Hepatocyte (in vitro differentiated cells): ENCODE data around the gene CDH1. TPM values are rescaled to one million over a fixed set of nuclear protein-coding genes. Genes with fewer than 3 reads are reported as not detected.

Experiments used
- DNase-seq: peaks from one replicate; pipeline ENCODE4 v3.0.0-alpha.2; 2016; ENCODE audit warnings: low spot score
- H2AFZ ChIP-seq: fragments of 200-600 bp; sonication (generic); 2 replicates; pipeline ENCODE4 v1.6.0; 2016; ENCODE audit warnings: antibody characterized with exemption, mild to moderate bottlenecking
- H3K27ac ChIP-seq: fragments of 200-600 bp; sonication (generic); 2 replicates; pipeline ENCODE4 v1.5.1; 2016; ENCODE audit warnings: mild to moderate bottlenecking
- H3K27me3 ChIP-seq: fragments of 200-600 bp; sonication (generic); 2 replicates; pipeline ENCODE4 v1.6.1; 2016
- H3K36me3 ChIP-seq: fragments of 200-600 bp; sonication (generic); replicated peaks from 2 replicates; pipeline ENCODE4 v1.5.1; 2016; ENCODE audit warnings: low read depth; ENCODE audit not compliant: insufficient read depth
- H3K4me1 ChIP-seq: fragments of 200-600 bp; sonication (generic); 2 replicates; pipeline ENCODE4 v1.5.1; 2016; ENCODE audit warnings: mild to moderate bottlenecking, moderate library complexity; ENCODE audit not compliant: insufficient read depth
- H3K4me2 ChIP-seq: fragments of 200-600 bp; sonication (generic); 2 replicates; pipeline ENCODE4 v1.6.0; 2016
- H3K4me3 ChIP-seq: fragments of 200-600 bp; sonication (generic); 2 replicates; pipeline ENCODE4 v1.5.1; 2016; ENCODE audit warnings: mild to moderate bottlenecking
- H3K79me2 ChIP-seq: fragments of 200-600 bp; sonication (generic); 2 replicates; pipeline ENCODE4 v1.6.0; 2017; ENCODE audit warnings: mild to moderate bottlenecking
- H3K9me2 ChIP-seq: fragments of 200-600 bp; sonication (generic); replicated peaks from 2 replicates; pipeline ENCODE4 v1.6.0; 2017; ENCODE audit warnings: mild to moderate bottlenecking; ENCODE audit not compliant: insufficient read depth
- H3K9me3 ChIP-seq: fragments of 200-600 bp; sonication (generic); 2 replicates; pipeline ENCODE4 v1.5.1; 2016; ENCODE audit warnings: low read depth, mild to moderate bottlenecking
- H4K20me1 ChIP-seq: fragments of 200-600 bp; sonication (generic); 2 replicates; pipeline ENCODE4 v1.6.0; 2016; ENCODE audit warnings: mild to moderate bottlenecking; ENCODE audit not compliant: insufficient read depth, poor library complexity, severe bottlenecking
- EZH2 ChIP-seq: fragments of 200-600 bp; sonication (generic); IDR thresholded peaks from 2 replicates; pipeline ENCODE4 v1.6.1; 2016; ENCODE audit warnings: antibody characterized with exemption, mild to moderate bottlenecking, borderline replicate concordance
- EZH2phosphoT487 ChIP-seq: fragments of 200-600 bp; sonication (generic); IDR thresholded peaks from one replicate; pipeline ENCODE4 v1.6.1; 2018; ENCODE audit warnings: antibody characterized with exemption, mild to moderate bottlenecking, low read depth, moderate library complexity; ENCODE audit not compliant: unreplicated experiment, severe bottlenecking
- WGBS: methylation state at CpG from one replicate; pipeline ENCODE4 v1.1.6; 2016; ENCODE audit warnings: low lambda C conversion rate; ENCODE audit errors: missing lambda C conversion rate; 5-methylcytosine and 5-hydroxymethylcytosine counted together
- polyA plus RNA-seq: library from polyadenylated mRNA; unstranded; fragments of >200 nt; fragmentation: Nextera tagmentation; extraction: Ambion mirVana; gene quantifications from 2 replicates; pipeline ENCODE4 v1.2.1, GENCODE V29; 2016
- total RNA-seq: library from RNA; depleted of rRNA; stranded (reverse); fragments of >200 nt; gene quantifications from 2 replicates; pipeline ENCODE4 v1.2.3, GENCODE V29; 2014
- TF ChIP-seq, protein P1 (sequence below): fragments of 200-600 bp; sonication (generic); IDR thresholded peaks from 2 replicates; pipeline ENCODE4 v1.5.1; 2016; ENCODE audit warnings: antibody characterized with exemption, mild to moderate bottlenecking; ENCODE audit not compliant: poor library complexity

CDH1 gene
- total and polyA plus RNA-seq, 2 experiments from 2014 or later: 131 to 190 TPM

DNA sequence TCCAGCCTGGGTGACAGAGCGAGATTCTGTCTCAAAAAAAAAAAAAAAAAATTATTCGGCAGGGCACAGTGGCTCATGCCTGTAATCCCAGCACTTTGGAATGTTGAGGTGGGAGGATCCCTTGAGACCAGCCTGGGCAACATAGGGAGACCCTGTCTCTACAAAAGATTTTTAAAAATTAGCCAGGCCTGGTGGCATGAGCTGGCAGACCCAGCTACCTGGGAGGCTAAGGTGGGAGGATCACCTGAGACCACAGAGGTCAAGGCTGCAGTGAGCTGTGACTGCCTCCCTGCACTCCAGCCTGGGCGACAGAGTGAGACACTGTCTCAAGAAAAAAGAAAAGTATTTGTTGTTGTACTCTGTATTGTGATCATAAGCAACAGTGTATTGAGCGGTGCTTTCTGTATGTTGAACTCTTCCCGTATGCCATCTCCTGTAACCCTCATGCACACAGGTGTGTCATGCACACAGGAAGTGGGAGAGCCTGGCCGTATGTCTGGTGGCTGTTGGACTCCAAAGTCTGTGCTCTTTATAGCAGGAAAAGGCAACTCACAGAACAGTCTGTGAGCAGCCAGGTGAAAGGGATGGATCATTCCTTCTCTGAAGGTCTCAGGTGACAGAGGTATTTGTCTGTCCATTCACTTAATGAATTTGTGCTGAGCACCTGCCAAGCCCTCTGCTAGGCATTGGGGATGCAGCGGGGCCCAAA is 17.1 kb downstream of the CDH1 start:
- H3K9me2 ChIP-seq: no peaks in the 10 kb centered on the region
- H3K4me3 ChIP-seq: no peak overlapping the region
- peaks cover 38% of the 10 kb centered on the region for H3K4me1 ChIP-seq
- H3K36me3 ChIP-seq: no peaks in the 10 kb centered on the region
- H2AFZ ChIP-seq: no peak overlapping the region
- peaks cover 76% of the 10 kb centered on the region for H3K79me2 ChIP-seq
- TF ChIP-seq EZH2phosphoT487 (no peak), EZH2 (no peak)
- TF ChIP-seq, protein P1, sequence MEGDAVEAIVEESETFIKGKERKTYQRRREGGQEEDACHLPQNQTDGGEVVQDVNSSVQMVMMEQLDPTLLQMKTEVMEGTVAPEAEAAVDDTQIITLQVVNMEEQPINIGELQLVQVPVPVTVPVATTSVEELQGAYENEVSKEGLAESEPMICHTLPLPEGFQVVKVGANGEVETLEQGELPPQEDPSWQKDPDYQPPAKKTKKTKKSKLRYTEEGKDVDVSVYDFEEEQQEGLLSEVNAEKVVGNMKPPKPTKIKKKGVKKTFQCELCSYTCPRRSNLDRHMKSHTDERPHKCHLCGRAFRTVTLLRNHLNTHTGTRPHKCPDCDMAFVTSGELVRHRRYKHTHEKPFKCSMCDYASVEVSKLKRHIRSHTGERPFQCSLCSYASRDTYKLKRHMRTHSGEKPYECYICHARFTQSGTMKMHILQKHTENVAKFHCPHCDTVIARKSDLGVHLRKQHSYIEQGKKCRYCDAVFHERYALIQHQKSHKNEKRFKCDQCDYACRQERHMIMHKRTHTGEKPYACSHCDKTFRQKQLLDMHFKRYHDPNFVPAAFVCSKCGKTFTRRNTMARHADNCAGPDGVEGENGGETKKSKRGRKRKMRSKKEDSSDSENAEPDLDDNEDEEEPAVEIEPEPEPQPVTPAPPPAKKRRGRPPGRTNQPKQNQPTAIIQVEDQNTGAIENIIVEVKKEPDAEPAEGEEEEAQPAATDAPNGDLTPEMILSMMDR: no peak
- WGBS: 88% methylated on average over 7 of the region's 7 CpGs
- no peaks in the 10 kb centered on the region for H3K27me3 ChIP-seq
- no peak for DNase-seq
- peaks cover 19% of the 10 kb centered on the region for H4K20me1 ChIP-seq
- H3K9me3 ChIP-seq: no peaks in the 10 kb centered on the region
- H3K27ac ChIP-seq: peak overlapping the region; percentile 86
- H3K4me2 ChIP-seq: no peak overlapping the region

DNA sequence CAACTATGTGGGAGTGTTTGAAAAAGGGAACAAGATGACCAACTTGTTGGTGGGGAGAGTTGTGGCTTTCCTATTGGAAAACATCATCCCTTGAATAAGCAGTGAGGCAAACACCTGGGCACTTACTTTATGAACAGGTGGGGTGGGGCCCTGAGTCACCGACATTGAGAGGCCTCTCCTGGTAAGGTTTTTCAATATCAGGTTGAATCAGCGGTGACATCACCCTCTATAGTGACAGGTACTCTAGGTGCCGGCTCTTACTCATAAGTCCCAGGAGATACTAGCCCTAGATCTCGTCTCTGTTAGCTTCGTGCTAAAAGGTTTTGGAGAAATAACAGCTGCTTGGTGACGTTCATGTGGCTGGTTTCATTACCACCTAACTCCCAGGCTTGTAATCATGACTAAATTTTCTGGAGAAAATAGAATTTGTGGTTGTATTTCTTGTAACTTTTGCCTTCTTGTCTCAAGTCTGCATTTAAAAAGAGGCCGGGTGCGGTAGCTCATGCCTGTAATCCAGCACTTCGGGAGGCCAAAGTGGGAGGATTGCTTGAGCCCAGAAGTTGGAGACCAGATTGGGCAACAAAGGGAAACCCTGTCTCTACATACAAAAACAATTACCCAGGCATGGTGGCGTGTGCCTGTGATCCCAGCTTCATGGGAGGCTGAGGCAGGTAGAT is 19.3 kb downstream of the CDH1 start:
- H3K27me3 ChIP-seq: no peaks in the 10 kb centered on the region
- H3K79me2 ChIP-seq: peaks cover 75% of the 10 kb centered on the region
- peak overlapping the region; percentile 90 for H3K27ac ChIP-seq
- TF ChIP-seq EZH2phosphoT487: no peak
- TF ChIP-seq, protein P1: no peak
- no peak for TF ChIP-seq EZH2
- WGBS: 71% methylated on average over 10 of the region's 10 CpGs
- H3K4me3 ChIP-seq: no peak overlapping the region
- H4K20me1 ChIP-seq: peaks cover 14% of the 10 kb centered on the region
- H3K4me1 ChIP-seq: peaks cover 34% of the 10 kb centered on the region
- peak; percentile 87 for DNase-seq
- H3K9me2 ChIP-seq: no peaks in the 10 kb centered on the region
- no peak overlapping the region for H2AFZ ChIP-seq
- no peaks in the 10 kb centered on the region for H3K36me3 ChIP-seq
- H3K4me2 ChIP-seq: no peak overlapping the region
- no peaks in the 10 kb centered on the region for H3K9me3 ChIP-seq

DNA sequence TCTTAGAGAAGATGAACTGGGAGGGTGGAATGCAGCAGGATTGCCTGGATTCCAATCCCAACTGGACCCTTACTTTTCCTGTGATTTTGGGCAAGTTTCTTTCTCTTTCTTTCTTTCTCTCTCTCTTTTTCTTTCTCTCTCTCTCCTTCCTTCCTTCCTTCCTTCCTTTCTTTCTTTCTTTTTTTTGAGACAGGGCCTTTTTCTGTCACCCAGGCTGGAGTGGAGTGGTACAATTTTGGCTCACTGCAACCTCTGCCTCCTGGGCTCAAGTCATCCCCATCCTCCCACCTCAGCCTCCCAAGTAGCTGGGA is 20.5 kb downstream of the CDH1 start:
- DNase-seq: no peak
- TF ChIP-seq EZH2 (no peak), EZH2phosphoT487 (no peak)
- TF ChIP-seq, protein P1: no peak
- Histone ChIP-seq H3K79me2 (peaks cover 77% of the 10 kb centered on the region), H4K20me1 (peaks cover 16% of the 10 kb centered on the region), H3K27ac (peak overlapping the region; percentile 90), H3K27me3 (no peaks in the 10 kb centered on the region), H3K4me1 (peaks cover 28% of the 10 kb centered on the region), H2AFZ (no peak overlapping the region), H3K36me3 (no peaks in the 10 kb centered on the region), H3K4me2 (no peak overlapping the region), H3K9me3 (no peaks in the 10 kb centered on the region), H3K4me3 (no peak overlapping the region), H3K9me2 (no peaks in the 10 kb centered on the region)
